HG03175 (cell line): ENCODE results near the gene VILL.

Experiments
- ATAC-seq: cut with Tn5 transposase; IDR thresholded peaks from one replicate; pipeline ENCODE4 v1.9.1; 2021; ENCODE audit warnings: mild to moderate bottlenecking, moderate library complexity; ENCODE audit not compliant: unreplicated experiment

VILL gene

GRCh38 chr3:37990527-37990926, at the start of gene VILL:
Gene VILL, plus strand, starts transcription at chr3:37990786. Its CDS starts 2,887 bp downstream, at chr3:37993673.
- ATAC-seq, result no peak

GRCh38 chr3:37941608-37942508, 48.7 kb upstream of the VILL start:
- ATAC-seq, result no peak

- no peak for ATAC-seq
Observed at GRCh38 chr3:37942646-37943045, 47.9 kb upstream of the VILL start.

- no peak for ATAC-seq
Observed at GRCh38 chr3:37943126-37943525, 47.5 kb upstream of the VILL start.

GRCh38 chr3:37943631-37944314, 46.8 kb upstream of the VILL start:
- no peak for ATAC-seq

GRCh38 chr3:37944391-37944842, 46.2 kb upstream of the VILL start:
- no peak for ATAC-seq

- no peak for ATAC-seq
Observed at GRCh38 chr3:37945156-37945806, 45.3 kb upstream of the VILL start.

- ATAC-seq, result no peak
Observed at GRCh38 chr3:37945807-37946530, 44.6 kb upstream of the VILL start.

- no peak for ATAC-seq
Observed at GRCh38 chr3:37946531-37946889, 44.1 kb upstream of the VILL start.

- no peak for ATAC-seq
Observed at GRCh38 chr3:37949866-37950265, 40.7 kb upstream of the VILL start.

- ATAC-seq, result no peak
Observed at GRCh38 chr3:37952564-37952963, 38.0 kb upstream of the VILL start.

GRCh38 chr3:37953226-37953625, 37.4 kb upstream of the VILL start:
- no peak for ATAC-seq

GRCh38 chr3:37953707-37954394, 36.7 kb upstream of the VILL start:
- no peak for ATAC-seq

GRCh38 chr3:37954881-37955280, 35.7 kb upstream of the VILL start:
- ATAC-seq, result no peak

- no peak for ATAC-seq
Observed at GRCh38 chr3:37955918-37956707, 34.5 kb upstream of the VILL start.

- no peak for ATAC-seq
Observed at GRCh38 chr3:37956723-37957538, 33.7 kb upstream of the VILL start.

GRCh38 chr3:37957539-37957936, 33.0 kb upstream of the VILL start:
- no peak for ATAC-seq

- ATAC-seq, result no peak
Observed at GRCh38 chr3:37961622-37962431, 28.8 kb upstream of the VILL start.
